ENCODE measurements around the gene DNHD1. TPM values are rescaled to one million over a fixed set of nuclear protein-coding genes. Genes with fewer than 3 reads are reported as not detected.

Gene DNHD1
- total RNA-seq, 1 donor from 2014 or later, result 22.8 TPM

GRCh38 chr11:6553634-6554033 is 56.6 kb downstream of the DNHD1 start:
- H3K36me3 Mint-ChIP-seq (ENCODE audit: low read depth), result peaks cover 2% of the 10 kb centered on the region
- intact Hi-C loops (cut with micrococcal nuclease), result no loop called here
- H3K4me1 Mint-ChIP-seq, result no peaks in the 10 kb centered on the region
- no peaks in the 10 kb centered on the region for H3K9me3 Mint-ChIP-seq
- no peak for DNase-seq
- no peak overlapping the region for H3K4me3 Mint-ChIP-seq
- H3K27ac Mint-ChIP-seq, result no peak overlapping the region
- no peaks in the 10 kb centered on the region for H3K27me3 Mint-ChIP-seq

DNA sequence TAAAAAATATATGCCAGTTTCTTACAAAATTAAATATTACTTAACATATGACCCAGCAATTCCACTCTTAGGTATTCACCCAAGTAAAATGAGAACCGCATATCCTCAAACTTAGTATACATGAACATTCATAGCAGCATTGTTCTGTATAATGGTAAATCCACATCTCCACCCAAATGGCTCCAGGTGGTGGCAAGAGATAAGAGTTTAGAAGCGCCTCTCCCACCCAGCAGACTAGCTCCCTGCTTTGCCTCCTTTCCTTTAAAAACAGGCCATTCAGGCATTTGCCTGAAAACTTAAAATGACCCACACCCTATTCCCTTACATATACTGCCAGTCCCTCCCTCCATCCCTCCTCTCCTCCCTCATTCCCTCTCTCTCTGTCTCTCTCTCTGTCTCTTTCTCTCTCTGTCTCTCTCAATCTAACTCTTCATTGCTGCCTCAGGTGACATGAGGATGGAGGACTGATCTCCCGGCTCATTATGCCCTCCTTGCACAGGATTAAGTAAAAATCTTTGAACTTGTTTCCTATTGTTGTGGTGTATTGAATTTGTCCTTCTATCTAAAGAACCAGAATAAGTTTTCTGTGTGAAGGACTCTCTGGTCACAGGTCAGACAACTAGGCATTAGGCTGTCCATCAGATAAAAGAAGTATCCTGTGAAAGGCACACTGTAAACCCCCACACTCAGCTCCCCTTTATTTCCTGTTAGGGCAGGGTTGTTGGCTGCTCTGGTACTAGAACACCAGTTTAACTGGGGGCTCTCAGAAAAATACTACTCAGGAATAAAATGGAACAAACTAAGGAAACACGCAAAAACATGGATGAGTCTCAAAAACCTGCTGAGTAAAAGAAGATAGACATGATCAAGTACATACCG is 58.0 kb downstream of the DNHD1 start:
- no peaks in the 10 kb centered on the region for H3K27me3 Mint-ChIP-seq
- H3K36me3 Mint-ChIP-seq (ENCODE audit: low read depth), result peaks cover 2% of the 10 kb centered on the region
- no peak for DNase-seq
- H3K9me3 Mint-ChIP-seq, result no peaks in the 10 kb centered on the region
- H3K4me1 Mint-ChIP-seq, result no peaks in the 10 kb centered on the region
- intact Hi-C loops (cut with micrococcal nuclease), result no loop called here
- H3K27ac Mint-ChIP-seq, result no peak overlapping the region
- H3K4me3 Mint-ChIP-seq, result no peak overlapping the region

- Mint-ChIP-seq H3K27ac (no peak overlapping the region), H3K4me1 (no peaks in the 10 kb centered on the region), H3K27me3 (no peaks in the 10 kb centered on the region), H3K4me3 (no peak overlapping the region), H3K36me3 (ENCODE audit: low read depth) (peaks cover 2% of the 10 kb centered on the region), H3K9me3 (no peaks in the 10 kb centered on the region)
- intact Hi-C loops (cut with micrococcal nuclease), result no loop called here
- DNase-seq, result no peak
Observed at GRCh38 chr11:6556139-6556949, 59.3 kb downstream of the DNHD1 start.

- H3K27ac Mint-ChIP-seq, result no peak overlapping the region
- no peaks in the 10 kb centered on the region for H3K9me3 Mint-ChIP-seq
- H3K27me3 Mint-ChIP-seq, result no peaks in the 10 kb centered on the region
- intact Hi-C loops (cut with micrococcal nuclease), result no loop called here
- H3K4me1 Mint-ChIP-seq, result no peaks in the 10 kb centered on the region
- H3K36me3 Mint-ChIP-seq (ENCODE audit: low read depth), result peaks cover 5% of the 10 kb centered on the region
- H3K4me3 Mint-ChIP-seq, result no peak overlapping the region
- DNase-seq, result no peak
Observed at GRCh38 chr11:6557063-6557462, 60.0 kb downstream of the DNHD1 start.

DNA sequence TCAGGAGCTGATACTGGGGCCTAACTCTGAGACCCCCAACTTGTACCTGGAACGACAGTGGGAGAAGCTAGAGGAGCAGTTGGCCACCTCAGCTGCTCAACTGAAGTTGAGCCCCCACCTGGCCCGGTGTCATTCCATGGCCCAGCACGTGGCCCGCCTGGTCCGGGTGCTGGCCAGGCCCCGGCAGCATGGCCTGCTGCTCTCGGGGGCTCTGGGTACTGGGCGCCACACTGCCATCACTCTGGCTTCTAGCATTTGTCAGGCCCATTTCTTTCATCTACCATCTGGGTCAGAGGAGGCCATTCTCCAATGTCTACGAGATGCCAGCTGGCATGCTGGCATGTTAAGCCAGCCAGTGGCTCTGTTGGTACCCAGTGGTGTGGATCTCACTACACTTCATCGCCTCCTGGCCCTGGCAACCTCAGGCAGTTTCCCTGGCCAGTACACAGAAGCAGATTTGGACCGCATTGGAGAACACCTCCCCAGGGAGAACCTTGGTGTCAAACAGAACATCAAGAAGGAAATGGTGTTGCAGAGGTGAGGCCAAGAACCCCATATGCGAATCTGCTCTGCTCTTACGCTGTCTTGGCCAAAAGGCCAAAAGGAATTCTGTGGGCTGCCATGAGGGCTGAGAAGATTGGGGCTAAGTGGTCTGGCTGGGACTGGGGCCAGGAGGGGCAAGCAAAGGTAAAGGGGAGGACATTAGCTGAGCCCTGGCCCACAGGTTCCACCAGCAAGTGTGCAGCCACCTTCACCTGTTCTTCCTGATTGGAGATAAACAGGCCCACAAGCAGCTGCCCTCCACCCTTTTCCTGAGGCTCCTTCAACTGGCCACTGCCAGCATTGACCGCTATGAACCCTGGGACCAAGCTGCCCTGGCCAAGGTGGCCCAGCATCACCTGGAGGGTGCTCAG is 60.9 kb downstream of the DNHD1 start:
- Mint-ChIP-seq H3K27me3 (no peaks in the 10 kb centered on the region), H3K9me3 (no peaks in the 10 kb centered on the region)

GRCh38 chr11:6559369-6559768 is 62.3 kb downstream of the DNHD1 start:
- H3K4me3 Mint-ChIP-seq, result no peak overlapping the region
- no peak for DNase-seq
- no peaks in the 10 kb centered on the region for H3K9me3 Mint-ChIP-seq
- no peaks in the 10 kb centered on the region for H3K27me3 Mint-ChIP-seq
- H3K27ac Mint-ChIP-seq, result no peak overlapping the region
- H3K4me1 Mint-ChIP-seq, result no peaks in the 10 kb centered on the region
- intact Hi-C loops (cut with micrococcal nuclease), result no loop called here
- H3K36me3 Mint-ChIP-seq (ENCODE audit: low read depth), result peaks cover 10% of the 10 kb centered on the region

More for the DNA sequence above, 60.9 kb downstream of the DNHD1 start:
- no peak for DNase-seq
- H3K27ac Mint-ChIP-seq, result no peak overlapping the region
- no peak overlapping the region for H3K4me3 Mint-ChIP-seq
- H3K4me1 Mint-ChIP-seq, result no peaks in the 10 kb centered on the region
- intact Hi-C loops (cut with micrococcal nuclease), result no loop called here
- peaks cover 6% of the 10 kb centered on the region for H3K36me3 Mint-ChIP-seq (ENCODE audit: low read depth)

DNA sequence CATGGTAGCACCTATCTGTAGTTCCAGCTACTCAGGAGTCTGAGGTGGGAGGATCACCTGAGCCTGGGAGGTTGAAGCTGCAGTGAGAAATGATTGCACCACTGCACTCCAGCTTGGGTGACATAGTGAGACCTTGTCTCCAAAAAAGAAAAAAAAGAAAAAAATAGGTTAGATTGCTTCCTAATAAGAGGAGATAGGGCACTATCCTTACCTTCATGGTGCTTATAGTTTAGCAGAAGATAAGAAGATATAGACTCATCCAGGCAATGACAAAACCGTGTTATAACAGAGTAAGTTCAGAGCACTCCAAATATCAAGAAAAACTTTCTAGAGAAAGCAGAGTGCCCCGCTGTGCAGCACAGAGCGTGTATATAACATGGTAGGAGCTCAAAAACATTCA is 64.2 kb downstream of the DNHD1 start:
- no peak overlapping the region for H3K27ac Mint-ChIP-seq
- no peaks in the 10 kb centered on the region for H3K9me3 Mint-ChIP-seq
- no peak overlapping the region for H3K4me3 Mint-ChIP-seq
- no peak for DNase-seq
- H3K36me3 Mint-ChIP-seq (ENCODE audit: low read depth), result peaks cover 13% of the 10 kb centered on the region
- intact Hi-C loops (cut with micrococcal nuclease), result no loop called here
- H3K4me1 Mint-ChIP-seq, result no peaks in the 10 kb centered on the region
- no peaks in the 10 kb centered on the region for H3K27me3 Mint-ChIP-seq

DNA sequence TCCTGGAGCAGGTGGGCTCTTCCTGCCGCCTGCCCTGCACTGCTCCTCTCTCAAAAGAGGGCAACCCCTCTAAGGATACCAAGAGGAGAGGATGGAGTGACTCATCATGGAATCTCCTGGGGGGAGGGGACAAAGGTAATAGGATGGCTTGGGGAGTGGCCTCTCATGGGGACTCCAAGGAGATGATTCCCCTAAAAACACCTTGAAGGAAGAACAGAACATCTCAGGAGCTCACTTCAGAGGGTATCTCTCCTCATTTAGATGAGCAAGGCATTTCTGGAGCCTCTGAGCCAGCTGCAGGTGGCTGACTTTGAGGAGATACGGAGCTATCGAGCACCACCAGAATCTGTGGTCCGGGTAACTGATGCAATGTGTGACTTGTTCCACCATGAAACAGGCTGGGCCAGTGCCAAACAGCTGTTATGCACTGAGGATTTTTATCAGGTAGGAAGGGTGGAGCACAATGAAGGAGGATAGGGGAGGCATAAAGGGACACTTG is 66.1 kb downstream of the DNHD1 start:
- no peaks in the 10 kb centered on the region for H3K27me3 Mint-ChIP-seq
- peaks cover 13% of the 10 kb centered on the region for H3K36me3 Mint-ChIP-seq (ENCODE audit: low read depth)
- peak; percentile 43 for DNase-seq
- H3K27ac Mint-ChIP-seq, result no peak overlapping the region
- intact Hi-C loops (cut with micrococcal nuclease), result no loop called here
- no peak overlapping the region for H3K4me3 Mint-ChIP-seq
- no peaks in the 10 kb centered on the region for H3K4me1 Mint-ChIP-seq
- H3K9me3 Mint-ChIP-seq, result no peaks in the 10 kb centered on the region

- Mint-ChIP-seq H3K4me1 (peaks cover 2% of the 10 kb centered on the region), H3K4me3 (no peak overlapping the region)
Observed at GRCh38 chr11:6563667-6564066, 66.6 kb downstream of the DNHD1 start.

GRCh38 chr11:6565325-6565724 is 68.2 kb downstream of the DNHD1 start:
- no peak overlapping the region for H3K4me3 Mint-ChIP-seq
- H3K4me1 Mint-ChIP-seq, result peaks cover 8% of the 10 kb centered on the region
- H3K9me3 Mint-ChIP-seq, result no peaks in the 10 kb centered on the region
- H3K27me3 Mint-ChIP-seq, result no peaks in the 10 kb centered on the region
- intact Hi-C loops (cut with micrococcal nuclease), result no loop called here
- H3K27ac Mint-ChIP-seq, result peak overlapping the region; percentile 2
- H3K36me3 Mint-ChIP-seq (ENCODE audit: low read depth), result peaks cover 15% of the 10 kb centered on the region
- no peak for DNase-seq

More at GRCh38 chr11:6563667-6564066, 66.6 kb downstream of the DNHD1 start:
- Mint-ChIP-seq H3K36me3 (ENCODE audit: low read depth) (peaks cover 13% of the 10 kb centered on the region), H3K27ac (no peak overlapping the region), H3K27me3 (no peaks in the 10 kb centered on the region), H3K9me3 (no peaks in the 10 kb centered on the region)
- DNase-seq, result no peak
- intact Hi-C loops (cut with micrococcal nuclease), result no loop called here

GRCh38 chr11:6565988-6566703 is 69.1 kb downstream of the DNHD1 start:
- H3K4me1 Mint-ChIP-seq, result peaks cover 8% of the 10 kb centered on the region
- no peak overlapping the region for H3K4me3 Mint-ChIP-seq
- peak; percentile 49 for DNase-seq
- no peaks in the 10 kb centered on the region for H3K9me3 Mint-ChIP-seq
- H3K36me3 Mint-ChIP-seq (ENCODE audit: low read depth), result peaks cover 15% of the 10 kb centered on the region
- peak overlapping the region; percentile 3 for H3K27ac Mint-ChIP-seq
- intact Hi-C loops (cut with micrococcal nuclease), result no loop called here
- H3K27me3 Mint-ChIP-seq, result no peaks in the 10 kb centered on the region

DNA sequence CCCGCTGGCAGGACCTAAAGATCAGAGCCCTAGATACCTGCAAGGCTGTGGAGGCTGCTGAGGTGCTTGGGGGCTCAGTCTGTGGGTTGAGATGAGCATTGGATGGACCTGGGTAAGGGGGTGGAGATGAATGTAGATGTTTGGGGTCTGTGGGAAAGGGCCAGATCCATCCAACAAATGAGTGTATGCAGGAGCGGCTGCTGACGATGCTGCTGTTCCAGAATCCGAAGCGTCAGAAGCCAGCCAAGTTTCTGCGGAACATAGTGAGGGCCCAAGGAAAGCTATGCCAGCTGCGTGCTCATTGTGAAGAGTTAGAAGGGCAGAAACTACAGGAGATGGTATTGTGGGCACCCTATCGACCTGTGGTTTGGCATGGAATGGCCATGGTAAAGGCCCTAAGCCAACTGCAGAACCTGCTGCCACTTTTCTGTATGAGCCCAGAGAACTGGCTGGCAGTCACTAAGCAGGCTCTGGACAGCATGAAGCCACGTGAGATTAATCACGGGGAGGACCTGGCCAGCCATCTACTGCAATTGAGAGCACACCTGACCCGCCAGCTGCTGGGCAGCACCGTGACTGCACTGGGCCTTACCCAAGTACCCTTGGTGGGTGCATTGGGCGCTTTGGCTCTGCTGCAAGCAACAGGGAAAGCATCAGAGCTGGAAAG is 69.8 kb downstream of the DNHD1 start:
- intact Hi-C loops (cut with micrococcal nuclease), result no loop called here
- H3K4me1 Mint-ChIP-seq, result peaks cover 8% of the 10 kb centered on the region

More for the DNA sequence above, 69.8 kb downstream of the DNHD1 start:
- Mint-ChIP-seq H3K9me3 (no peaks in the 10 kb centered on the region), H3K27me3 (no peaks in the 10 kb centered on the region), H3K4me3 (no peak overlapping the region), H3K27ac (peak overlapping the region; percentile 3), H3K36me3 (ENCODE audit: low read depth) (peaks cover 12% of the 10 kb centered on the region)
- DNase-seq, result peak; percentile 49

Data from activated CD4-positive, alpha-beta T cell treated with anti-CD3 and anti-CD28 coated beads, Interleukin-2, amount 10 ng/mL, durations not matched to agents 24 days and 14 days (primary cell).